Thoracic aorta (tissue), 2 donors: ENCODE measurements around the gene PTPRG. TPM values are rescaled to one million over a fixed set of nuclear protein-coding genes. Genes with fewer than 3 reads are reported as not detected.

Experiments
- ATAC-seq: fragments of 150-250 bp; one replicate; pipeline ENCODE4 v1.8.0; 2017; ENCODE audit warnings: low read depth; ENCODE audit not compliant: insufficient number of reproducible peaks, low FRiP score
- DNase-seq: peaks from one replicate; pipeline ENCODE4 v3.0.0-alpha.2; 2020; ENCODE audit warnings: low spot score
- H3K27ac ChIP-seq, 2 donors: fragments of 200-600 bp; sonication (generic); 1 replicate in 1 of 2; 2 replicates in 1 of 2; pipeline ENCODE4 v1.5.1; 2016; ENCODE audit warnings: mild to moderate bottlenecking in 2 of 2, moderate library complexity in 2 of 2
- H3K27me3 ChIP-seq: fragments of 200-600 bp; sonication (generic); replicated peaks from 2 replicates; pipeline ENCODE4 v1.6.0; 2016; ENCODE audit warnings: mild to moderate bottlenecking; ENCODE audit not compliant: insufficient read depth
- H3K36me3 ChIP-seq: fragments of 200-600 bp; sonication (generic); one replicate; pipeline ENCODE4 v1.5.1; 2016
- H3K4me1 ChIP-seq, 2 donors: fragments of 200-600 bp; sonication (generic); 1 replicate in 1 of 2; 2 replicates in 1 of 2; pipeline versions ENCODE4 v1.5.1 to v1.6.0; 2016; ENCODE audit warnings: low read depth in 2 of 2, mild to moderate bottlenecking in 1 of 2; ENCODE audit not compliant: control insufficient read depth in 1 of 2
- H3K4me3 ChIP-seq: fragments of 200-600 bp; sonication (generic); 2 replicates; pipeline ENCODE4 v1.5.1; 2016; ENCODE audit warnings: mild to moderate bottlenecking
- H3K9me3 ChIP-seq: fragments of 200-600 bp; sonication (generic); 2 replicates; pipeline ENCODE4 v1.5.1; 2016
- total RNA-seq, 2 donors: library from RNA; depleted of rRNA; stranded (reverse); fragments of >200 nt; gene quantifications; one replicate each; pipeline versions ENCODE4 v1.1.0 to v1.2.3, GENCODE V29; 2016
- TF ChIP-seq, protein P1 (sequence below): fragments of 200-600 bp; sonication (generic); IDR thresholded peaks from one replicate; pipeline ENCODE4 v1.5.1; 2019; ENCODE audit warnings: antibody characterized with exemption

Gene PTPRG
- total RNA-seq, 2 donors from 2014 or later, result 154 to 208 TPM

DNA sequence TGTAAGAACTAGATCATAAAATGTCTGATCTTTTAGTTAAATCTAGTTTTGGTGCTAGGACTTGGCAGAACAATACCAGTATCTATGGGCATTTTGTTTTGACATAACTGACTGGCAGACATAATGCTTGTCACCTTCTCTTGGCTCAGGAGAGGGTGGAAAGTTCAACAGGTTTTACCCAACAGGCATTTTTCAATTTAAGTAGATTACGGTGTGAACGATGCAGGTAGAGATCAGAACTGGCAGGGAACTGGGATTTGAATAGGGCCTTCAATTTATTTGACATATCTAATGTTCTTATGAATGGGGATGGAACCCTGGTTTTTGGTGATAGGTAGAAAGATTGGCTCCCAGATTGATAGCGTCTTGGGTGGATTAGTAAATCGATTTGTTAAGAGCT, 460.9 kb downstream of the PTPRG start:
- H3K4me1 ChIP-seq, result peaks cover 0 to 6% of the 10 kb centered on the region in 2 donors
- DNase-seq (no peak), ATAC-seq (no peak)
- H3K4me3 ChIP-seq, result no peak overlapping the region
- H3K9me3 ChIP-seq, result no peaks in the 10 kb centered on the region
- H3K36me3 ChIP-seq, result no peaks in the 10 kb centered on the region
- TF ChIP-seq, protein P1, sequence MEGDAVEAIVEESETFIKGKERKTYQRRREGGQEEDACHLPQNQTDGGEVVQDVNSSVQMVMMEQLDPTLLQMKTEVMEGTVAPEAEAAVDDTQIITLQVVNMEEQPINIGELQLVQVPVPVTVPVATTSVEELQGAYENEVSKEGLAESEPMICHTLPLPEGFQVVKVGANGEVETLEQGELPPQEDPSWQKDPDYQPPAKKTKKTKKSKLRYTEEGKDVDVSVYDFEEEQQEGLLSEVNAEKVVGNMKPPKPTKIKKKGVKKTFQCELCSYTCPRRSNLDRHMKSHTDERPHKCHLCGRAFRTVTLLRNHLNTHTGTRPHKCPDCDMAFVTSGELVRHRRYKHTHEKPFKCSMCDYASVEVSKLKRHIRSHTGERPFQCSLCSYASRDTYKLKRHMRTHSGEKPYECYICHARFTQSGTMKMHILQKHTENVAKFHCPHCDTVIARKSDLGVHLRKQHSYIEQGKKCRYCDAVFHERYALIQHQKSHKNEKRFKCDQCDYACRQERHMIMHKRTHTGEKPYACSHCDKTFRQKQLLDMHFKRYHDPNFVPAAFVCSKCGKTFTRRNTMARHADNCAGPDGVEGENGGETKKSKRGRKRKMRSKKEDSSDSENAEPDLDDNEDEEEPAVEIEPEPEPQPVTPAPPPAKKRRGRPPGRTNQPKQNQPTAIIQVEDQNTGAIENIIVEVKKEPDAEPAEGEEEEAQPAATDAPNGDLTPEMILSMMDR, result no peak
- no peaks in the 10 kb centered on the region for H3K27me3 ChIP-seq
- H3K27ac ChIP-seq, result no peak overlapping the region

DNA sequence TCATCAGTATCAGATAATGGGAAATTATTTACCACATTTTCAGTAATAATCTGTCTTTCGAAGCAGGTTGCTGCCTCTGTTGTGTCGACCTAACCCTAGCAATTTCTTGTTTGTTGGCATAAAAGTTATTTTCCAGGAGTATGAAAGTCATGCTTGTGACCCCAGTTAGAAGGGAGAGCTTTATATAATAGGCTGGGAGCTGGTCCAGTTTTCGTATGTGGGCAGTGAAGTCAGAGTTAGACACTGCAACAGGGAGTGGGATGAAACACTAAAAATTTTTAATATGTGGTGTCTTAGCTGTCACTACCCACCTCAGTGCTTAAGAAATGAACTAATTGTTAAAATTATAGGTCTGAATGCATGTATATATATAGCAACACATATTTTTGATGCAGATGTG, 463.5 kb downstream of the PTPRG start:
- ATAC-seq, result no peak
- no peaks in the 10 kb centered on the region for H3K36me3 ChIP-seq
- H3K9me3 ChIP-seq, result no peaks in the 10 kb centered on the region
- TF ChIP-seq, protein P1, result no peak
- no peaks in the 10 kb centered on the region for H3K27me3 ChIP-seq
- no peak overlapping the region for H3K27ac ChIP-seq
- peaks cover 0 to 14% of the 10 kb centered on the region in 2 donors for H3K4me1 ChIP-seq
- no peak for DNase-seq
- no peak overlapping the region for H3K4me3 ChIP-seq

DNA sequence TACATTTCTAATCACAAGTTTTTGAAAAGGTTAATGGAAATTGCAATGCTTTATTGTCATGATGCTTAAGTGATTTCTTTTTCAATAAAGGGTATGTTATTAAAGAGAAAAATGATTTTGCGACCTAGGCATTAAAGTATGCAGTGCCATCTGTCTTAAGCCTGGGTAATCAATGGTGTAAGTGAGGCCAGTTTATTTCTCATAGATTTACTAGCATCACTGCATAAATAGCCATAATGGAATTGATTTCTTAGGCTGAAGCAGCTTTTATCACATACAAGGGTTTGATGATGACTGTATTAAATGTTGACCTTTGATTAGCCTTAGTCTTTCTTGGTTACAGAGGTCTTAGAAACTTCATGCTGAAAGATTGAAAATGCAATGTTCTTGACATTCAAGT, 464.5 kb downstream of the PTPRG start:
- Histone ChIP-seq H3K27ac (no peak overlapping the region), H3K27me3 (no peaks in the 10 kb centered on the region), H3K9me3 (no peaks in the 10 kb centered on the region), H3K36me3 (no peaks in the 10 kb centered on the region), H3K4me3 (no peak overlapping the region), H3K4me1 (peaks cover 0 to 9% of the 10 kb centered on the region in 2 donors)
- no peak for DNase-seq
- ATAC-seq, result no peak
- TF ChIP-seq, protein P1, result no peak

DNA sequence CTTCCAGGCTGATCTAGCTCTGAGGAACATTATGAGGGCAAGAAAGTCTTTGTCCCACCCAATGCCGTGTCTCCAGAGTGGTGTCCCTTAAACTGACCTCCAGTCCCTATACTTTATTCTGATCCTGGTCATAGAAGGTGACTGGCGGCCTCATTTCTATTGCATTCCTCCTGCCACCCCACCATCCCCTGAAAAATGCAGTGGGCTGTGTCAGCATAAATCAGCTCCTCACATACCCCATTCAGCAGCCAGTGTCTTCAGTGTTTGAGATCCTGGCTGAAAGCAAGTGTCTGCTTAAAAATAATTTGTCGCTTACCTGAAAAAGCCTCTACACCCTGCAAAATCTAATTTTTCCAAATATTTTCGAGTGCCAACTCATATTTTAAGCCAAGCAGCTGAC, 465.9 kb downstream of the PTPRG start:
- Histone ChIP-seq H3K27ac (no peak overlapping the region), H3K36me3 (no peaks in the 10 kb centered on the region), H3K4me1 (peaks cover 0 to 9% of the 10 kb centered on the region in 2 donors), H3K4me3 (no peak overlapping the region), H3K9me3 (no peaks in the 10 kb centered on the region), H3K27me3 (no peaks in the 10 kb centered on the region)
- no peak for DNase-seq
- TF ChIP-seq, protein P1, result no peak
- no peak for ATAC-seq

DNA sequence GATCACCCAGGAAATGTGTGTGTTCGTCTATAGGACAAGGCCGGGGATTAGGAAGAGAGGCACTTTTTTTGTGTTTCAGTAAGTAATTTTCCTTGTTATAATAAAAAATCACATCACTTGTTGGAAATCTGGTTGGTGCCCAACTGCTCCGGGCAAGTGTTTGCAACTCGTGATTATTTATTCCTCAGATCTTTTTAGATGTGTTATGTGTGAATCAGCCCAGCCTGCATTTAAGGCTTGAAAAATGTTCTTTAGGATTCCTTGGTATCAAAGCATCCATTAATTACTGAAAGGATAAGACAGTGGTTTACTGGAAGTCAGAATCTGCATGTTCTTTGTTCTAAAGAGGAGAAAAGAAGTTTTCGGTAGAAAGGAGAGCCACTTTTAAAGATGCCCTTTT, 466.4 kb downstream of the PTPRG start:
- no peak for DNase-seq
- Histone ChIP-seq H3K27ac (no peak overlapping the region), H3K9me3 (no peaks in the 10 kb centered on the region), H3K4me3 (no peak overlapping the region), H3K27me3 (no peaks in the 10 kb centered on the region), H3K36me3 (no peaks in the 10 kb centered on the region), H3K4me1 (peaks cover 0 to 9% of the 10 kb centered on the region in 2 donors)
- TF ChIP-seq, protein P1, result no peak
- no peak for ATAC-seq
